A673 (cell line): ENCODE results near the gene LAMA2. TPM values are rescaled to one million over a fixed set of nuclear protein-coding genes. Genes with fewer than 3 reads are reported as not detected.

ENCODE experiments used
- BruUV-seq: library from RNA; stranded (reverse); fragments of 400-500 nt; replicated peaks from 2 replicates; lab custom pipeline; 2021; lab: Mats Ljungman, UMichigan
- CTCF ChIA-PET: fragments of 300-600 bp; sonication (Branson Sonifier 250); formaldehyde crosslinking; loops from one replicate; lab custom pipeline; 2022; ENCODE audit warnings: antibody characterized with exemption; lab: Charles Lee
- POLR2A ChIA-PET: fragments of 300-600 bp; sonication (Branson Sonifier 250); formaldehyde crosslinking; loops from one replicate; lab custom pipeline; 2022; ENCODE audit warnings: antibody characterized with exemption; ENCODE audit not compliant: low non-redundant PET; lab: Charles Lee
- DNase-seq: peaks from one replicate; pipeline ENCODE4 v3.0.0-alpha.2; 2015; ENCODE audit warnings: low spot score
- H3K27ac ChIP-seq: fragments of 200-600 bp; sonication (generic); 2 replicates; pipeline ENCODE4 v1.5.1; 2016; ENCODE audit warnings: mixed run types, low read depth, mild to moderate bottlenecking, mixed read lengths, antibody characterized with exemption, low read length; ENCODE audit not compliant: poor library complexity, severe bottlenecking
- H3K27me3 ChIP-seq: fragments of 200-600 bp; sonication (generic); replicated peaks from 2 replicates; pipeline ENCODE4 v1.6.1; 2017; ENCODE audit warnings: mixed run types, low read depth, mild to moderate bottlenecking, mixed read lengths, antibody characterized with exemption, low read length; ENCODE audit not compliant: insufficient read depth, poor library complexity
- H3K36me3 ChIP-seq: fragments of 200-600 bp; sonication (generic); 2 replicates; pipeline ENCODE4 v1.6.1; 2016; ENCODE audit warnings: mixed run types, mild to moderate bottlenecking, mixed read lengths, antibody characterized with exemption, low read length; ENCODE audit not compliant: insufficient read depth, poor library complexity, severe bottlenecking
- H3K4me1 ChIP-seq: fragments of 200-600 bp; sonication (generic); 2 replicates; pipeline ENCODE4 v1.6.1; 2017; ENCODE audit warnings: mixed run types, mild to moderate bottlenecking, mixed read lengths, antibody characterized with exemption, low read length; ENCODE audit not compliant: insufficient read depth, poor library complexity, severe bottlenecking
- H3K4me3 ChIP-seq: fragments of 200-600 bp; sonication (generic); 2 replicates; pipeline ENCODE4 v1.5.1; 2016; ENCODE audit warnings: low read depth, mixed run types, mild to moderate bottlenecking, mixed read lengths, low read length; ENCODE audit not compliant: poor library complexity, severe bottlenecking
- H3K9me3 ChIP-seq: fragments of 200-600 bp; sonication (generic); 2 replicates; pipeline ENCODE4 v1.6.1; 2016; ENCODE audit warnings: mixed run types, low read depth, mild to moderate bottlenecking, mixed read lengths, antibody characterized with exemption, low read length; ENCODE audit not compliant: poor library complexity, severe bottlenecking
- CTCF ChIP-seq: fragments of 300-800, 200-600 bp; sonication (generic); conservative IDR thresholded peaks from 2 replicates; pipeline ENCODE4 v1.5.1; 2017; ENCODE audit warnings: low read depth, mild to moderate bottlenecking, antibody characterized with exemption, low read length, moderate library complexity, mixed read lengths
- EZH2 ChIP-seq: fragments of 200-600 bp; sonication (generic); IDR thresholded peaks from 2 replicates; pipeline ENCODE4 v1.6.1; 2017; ENCODE audit warnings: borderline replicate concordance, low read depth, mild to moderate bottlenecking, mixed read lengths, antibody characterized with exemption, low read length; ENCODE audit not compliant: poor library complexity, severe bottlenecking
- intact Hi-C: fragments of 100-400 bp; cut with micrococcal nuclease; formaldehyde crosslinking; loops from one replicate; pipeline ENCODE4 v1.10.0; 2022; ENCODE audit not compliant: unreplicated experiment
- total RNA-seq: library from RNA; stranded (reverse); gene quantifications from 2 replicates; pipeline ENCODE4 v1.2.3, GENCODE V29; 2021

The LAMA2 gene
- total RNA-seq, 1 experiment from 2014 or later: 2.2 TPM

GRCh38 chr6:129523816-129524215 lies 640.9 kb downstream of the LAMA2 start:
- H3K27me3 ChIP-seq: no peaks in the 10 kb centered on the region
- H3K4me3 ChIP-seq: no peak overlapping the region
- BruUV-seq: no TSS peak
- no peaks in the 10 kb centered on the region for H3K4me1 ChIP-seq
- intact Hi-C loops: no loop called here
- no peak for TF ChIP-seq EZH2
- no peak for TF ChIP-seq CTCF
- no peak overlapping the region for H3K27ac ChIP-seq
- DNase-seq: no peak
- no peaks in the 10 kb centered on the region for H3K36me3 ChIP-seq
- no peaks in the 10 kb centered on the region for H3K9me3 ChIP-seq
- ChIA-PET POLR2A (no interaction called here), CTCF (no interaction called here)

GRCh38 chr6:129525055-129525454 lies 642.1 kb downstream of the LAMA2 start:
- ChIA-PET POLR2A (no interaction called here), CTCF (no interaction called here)
- no peak overlapping the region for H3K4me3 ChIP-seq
- no peaks in the 10 kb centered on the region for H3K9me3 ChIP-seq
- no peak overlapping the region for H3K27ac ChIP-seq
- H3K27me3 ChIP-seq: no peaks in the 10 kb centered on the region
- no peaks in the 10 kb centered on the region for H3K36me3 ChIP-seq
- intact Hi-C loops: no loop called here
- no peak for DNase-seq
- TF ChIP-seq EZH2 (no peak), CTCF (no peak)
- H3K4me1 ChIP-seq: no peaks in the 10 kb centered on the region
- BruUV-seq: no TSS peak

- no peak overlapping the region for H3K27ac ChIP-seq
- H3K4me3 ChIP-seq: no peak overlapping the region
- DNase-seq: no peak
- BruUV-seq: no TSS peak
- peaks cover 4% of the 10 kb centered on the region for H3K4me1 ChIP-seq
- no peak for TF ChIP-seq EZH2
- TF ChIP-seq CTCF: no peak
- H3K9me3 ChIP-seq: no peaks in the 10 kb centered on the region
- ChIA-PET CTCF (no interaction called here), POLR2A (no interaction called here)
- H3K27me3 ChIP-seq: no peaks in the 10 kb centered on the region
- intact Hi-C loops: no loop called here
- no peaks in the 10 kb centered on the region for H3K36me3 ChIP-seq
These were observed 652.0 kb downstream of the LAMA2 start for GRCh38 chr6:129534926-129535325.
